ENCODE results near the gene RNF125.

DNA sequence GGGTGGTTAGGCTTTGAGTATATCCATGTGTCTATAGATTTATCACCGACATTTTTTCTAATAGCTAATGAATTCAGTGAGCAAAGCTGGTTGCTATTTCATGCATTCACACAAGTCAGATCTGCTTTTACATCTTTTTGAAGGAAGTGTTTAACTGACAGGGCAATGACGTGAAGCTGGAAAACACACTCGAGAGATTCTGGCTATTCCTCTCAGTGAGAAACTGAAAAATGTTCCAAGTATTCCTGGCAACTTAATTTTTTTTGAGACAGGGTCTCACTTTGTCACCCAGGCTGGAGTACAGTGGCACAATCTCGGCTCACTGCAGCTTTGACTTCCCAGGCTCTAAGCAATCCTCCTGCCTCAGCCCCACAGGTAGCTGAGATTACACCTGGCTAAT lies 94.2 kb downstream of the RNF125 start:
- TF ChIP-seq, protein P1, sequence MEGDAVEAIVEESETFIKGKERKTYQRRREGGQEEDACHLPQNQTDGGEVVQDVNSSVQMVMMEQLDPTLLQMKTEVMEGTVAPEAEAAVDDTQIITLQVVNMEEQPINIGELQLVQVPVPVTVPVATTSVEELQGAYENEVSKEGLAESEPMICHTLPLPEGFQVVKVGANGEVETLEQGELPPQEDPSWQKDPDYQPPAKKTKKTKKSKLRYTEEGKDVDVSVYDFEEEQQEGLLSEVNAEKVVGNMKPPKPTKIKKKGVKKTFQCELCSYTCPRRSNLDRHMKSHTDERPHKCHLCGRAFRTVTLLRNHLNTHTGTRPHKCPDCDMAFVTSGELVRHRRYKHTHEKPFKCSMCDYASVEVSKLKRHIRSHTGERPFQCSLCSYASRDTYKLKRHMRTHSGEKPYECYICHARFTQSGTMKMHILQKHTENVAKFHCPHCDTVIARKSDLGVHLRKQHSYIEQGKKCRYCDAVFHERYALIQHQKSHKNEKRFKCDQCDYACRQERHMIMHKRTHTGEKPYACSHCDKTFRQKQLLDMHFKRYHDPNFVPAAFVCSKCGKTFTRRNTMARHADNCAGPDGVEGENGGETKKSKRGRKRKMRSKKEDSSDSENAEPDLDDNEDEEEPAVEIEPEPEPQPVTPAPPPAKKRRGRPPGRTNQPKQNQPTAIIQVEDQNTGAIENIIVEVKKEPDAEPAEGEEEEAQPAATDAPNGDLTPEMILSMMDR (IDR thresholded peaks at IDR 0.05; ENCODE audit: low read depth, low read length, missing input control) = no peak
- TF ChIP-seq REST (IDR thresholded peaks at IDR 0.05) = no peak
- TF ChIP-seq ZBTB33 (IDR thresholded peaks at IDR 0.05) = no peak
